ENCODE data around the gene LIPE.

Gene LIPE

DNA sequence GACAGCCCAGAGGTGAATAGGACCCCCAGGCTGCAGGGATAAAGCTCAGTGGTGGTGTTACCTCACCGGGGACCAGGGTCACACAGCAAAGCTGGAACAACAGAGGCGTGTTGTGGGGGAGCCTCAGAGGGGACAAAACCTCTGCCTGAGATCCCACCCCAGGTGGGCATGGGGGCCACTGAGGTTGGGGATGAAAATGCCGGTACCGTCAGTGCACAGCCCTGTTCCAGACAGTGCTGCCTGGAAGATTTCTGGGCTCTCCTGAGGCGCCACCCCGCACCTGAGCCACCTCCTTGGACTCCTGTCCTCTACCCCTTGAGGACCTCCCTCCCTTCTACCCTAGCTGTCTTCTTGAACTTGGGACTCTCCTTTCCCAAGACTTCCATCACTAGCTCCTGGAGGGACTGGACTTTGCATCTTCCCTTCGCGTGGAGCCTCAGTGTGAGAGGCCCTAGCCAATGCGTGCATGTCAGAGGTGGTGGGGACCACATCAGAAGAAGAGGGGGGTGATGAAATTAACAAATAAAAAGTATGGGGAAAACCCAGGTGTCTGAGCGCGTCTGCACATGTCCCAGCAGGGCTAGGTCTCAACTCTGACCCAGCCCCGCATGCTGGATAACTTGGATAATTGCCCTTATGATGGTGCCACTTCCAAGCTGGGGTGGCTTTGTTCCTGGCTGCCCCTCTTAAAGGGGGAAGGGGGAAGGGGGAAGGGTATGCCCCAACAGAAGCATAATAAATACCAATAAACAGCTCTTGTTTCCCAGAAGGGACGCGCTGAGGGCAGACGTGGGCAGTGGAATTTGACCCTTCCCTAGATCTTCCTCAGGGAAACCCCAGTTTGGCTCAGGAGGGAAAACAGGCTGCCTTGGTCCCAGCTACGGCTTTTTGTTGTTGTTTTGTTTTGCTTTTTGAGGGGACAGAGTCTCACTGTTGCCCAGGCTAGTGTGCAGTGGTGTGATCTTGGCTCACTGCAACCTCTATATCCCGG, 48.7 kb downstream of the LIPE start:
- DNase-seq, result no peak

DNA sequence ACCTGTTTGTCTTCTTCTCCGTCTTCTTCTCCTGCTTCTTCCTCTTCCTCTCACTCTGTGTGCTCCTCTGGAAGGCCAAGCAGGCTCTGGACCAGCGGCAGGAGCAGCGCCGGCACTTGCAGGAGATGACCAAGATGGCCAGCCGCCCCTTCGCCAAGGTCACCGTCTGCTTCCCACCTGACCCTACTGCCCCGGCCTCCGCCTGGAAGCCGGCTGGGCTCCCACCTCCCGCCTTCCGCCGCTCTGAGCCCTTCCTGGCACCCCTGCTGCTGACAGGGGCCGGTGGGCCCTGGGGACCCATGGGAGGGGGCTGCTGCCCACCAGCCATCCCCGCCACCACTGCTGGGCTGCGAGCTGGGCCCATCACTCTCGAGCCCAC, 51.0 kb downstream of the LIPE start:
- no peak for DNase-seq

DNA sequence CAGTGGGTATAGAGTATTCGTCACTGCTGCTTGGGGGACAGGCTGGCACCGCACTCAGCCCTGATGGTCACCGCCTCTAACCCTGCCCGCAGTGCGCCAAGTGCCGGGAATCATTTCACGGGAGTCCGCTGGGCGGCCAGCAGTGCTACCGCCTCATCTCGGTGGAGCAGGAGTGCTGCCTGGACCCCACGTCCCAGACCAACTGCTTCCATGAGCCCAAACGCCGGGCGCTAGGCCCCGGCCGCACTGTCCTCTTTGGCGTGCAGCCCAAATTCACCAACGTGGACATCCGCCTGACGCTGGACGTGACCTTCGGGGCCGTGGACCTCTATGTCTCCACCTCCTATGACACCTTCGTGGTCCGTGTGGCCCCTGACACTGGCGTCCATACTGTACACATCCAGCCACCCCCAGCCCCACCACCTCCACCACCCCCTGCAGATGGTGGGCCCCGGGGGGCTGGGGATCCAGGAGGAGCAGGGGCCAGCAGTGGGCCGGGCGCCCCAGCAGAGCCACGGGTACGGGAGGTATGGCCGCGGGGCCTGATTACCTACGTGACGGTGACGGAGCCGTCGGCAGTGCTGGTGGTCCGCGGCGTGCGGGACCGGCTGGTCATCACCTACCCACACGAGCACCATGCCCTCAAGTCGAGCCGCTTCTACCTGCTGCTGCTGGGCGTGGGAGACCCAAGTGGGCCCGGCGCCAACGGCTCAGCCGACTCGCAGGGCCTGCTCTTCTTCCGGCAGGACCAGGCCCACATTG, 51.6 kb downstream of the LIPE start:
- DNase-seq, result no peak

DNA sequence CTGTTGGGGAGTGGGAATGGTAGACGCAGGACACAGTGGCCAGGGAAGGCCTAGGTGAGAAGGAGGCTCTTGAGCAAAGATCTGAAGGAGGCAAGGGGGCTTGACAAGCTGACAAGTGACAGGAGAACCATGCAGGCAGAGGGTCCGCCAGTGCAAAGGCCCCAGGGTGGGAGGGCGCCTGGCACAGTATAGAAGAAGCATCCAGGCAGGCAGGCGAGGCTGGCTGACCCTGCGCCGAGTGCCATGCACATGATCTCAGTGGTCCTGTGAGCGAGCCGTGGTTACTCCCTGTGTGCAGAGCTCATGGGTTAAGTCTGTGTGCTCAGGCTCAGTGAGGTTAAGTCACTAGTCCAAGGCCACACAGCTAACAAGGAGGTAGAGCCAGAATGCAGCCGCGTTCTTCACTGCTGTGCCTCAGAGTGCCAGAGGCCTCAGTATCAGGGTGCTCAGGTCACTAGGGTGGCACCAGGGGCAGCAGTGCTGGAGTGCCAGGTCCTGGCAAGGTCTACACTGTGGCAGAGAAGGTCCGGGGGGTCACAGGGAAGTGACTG, 52.3 kb downstream of the LIPE start:
- DNase-seq, result no peak

DNA sequence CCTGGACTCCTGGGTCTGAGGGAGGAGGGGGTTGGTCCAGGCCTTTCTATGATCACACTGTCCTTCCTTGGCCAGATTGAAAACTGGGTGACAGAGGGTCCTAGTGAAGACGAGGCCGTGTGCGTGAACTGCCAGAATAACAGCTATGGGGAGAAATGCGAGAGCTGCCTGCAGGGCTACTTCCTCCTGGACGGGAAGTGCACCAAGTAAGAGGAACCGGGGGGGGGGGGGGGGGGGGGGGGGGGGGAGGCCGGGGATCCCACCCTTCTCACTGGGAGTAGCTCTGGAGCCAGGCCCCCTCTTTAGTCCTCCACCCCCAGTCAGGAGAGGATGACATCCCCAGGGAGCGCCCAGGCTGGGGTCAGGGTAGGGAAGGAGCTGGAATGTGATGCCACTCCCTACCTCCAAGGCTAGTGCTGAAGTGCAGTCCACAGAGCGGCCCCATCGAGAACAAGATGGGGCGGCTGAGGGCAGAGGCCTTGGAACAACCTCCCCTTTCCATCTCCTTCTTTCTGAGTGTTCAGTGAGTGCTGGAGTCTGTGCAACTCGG, 56.5 kb downstream of the LIPE start:
- no peak for DNase-seq

DNA sequence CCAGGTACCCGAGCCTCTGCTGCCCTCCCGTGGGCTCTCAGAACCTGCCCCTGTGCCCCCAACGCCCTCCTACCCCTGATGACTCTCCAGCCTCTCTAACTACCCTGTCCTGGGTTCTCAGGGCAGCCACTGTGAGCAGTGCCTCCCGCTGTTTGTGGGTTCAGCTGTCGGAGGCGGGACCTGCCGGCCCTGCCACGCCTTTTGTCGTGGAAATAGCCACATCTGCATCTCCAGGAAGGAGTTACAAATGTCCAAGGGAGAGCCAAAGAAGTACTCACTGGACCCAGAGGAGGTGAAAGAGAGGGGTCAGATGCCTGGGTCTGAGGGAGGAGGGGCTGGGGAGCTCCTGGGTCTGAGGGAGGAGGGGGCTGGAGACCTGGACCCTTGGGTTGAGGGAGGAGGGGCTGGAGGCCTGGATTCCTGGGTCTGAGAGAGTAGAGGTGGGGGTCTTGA, 57.1 kb downstream of the LIPE start:
- no peak for DNase-seq

DNA sequence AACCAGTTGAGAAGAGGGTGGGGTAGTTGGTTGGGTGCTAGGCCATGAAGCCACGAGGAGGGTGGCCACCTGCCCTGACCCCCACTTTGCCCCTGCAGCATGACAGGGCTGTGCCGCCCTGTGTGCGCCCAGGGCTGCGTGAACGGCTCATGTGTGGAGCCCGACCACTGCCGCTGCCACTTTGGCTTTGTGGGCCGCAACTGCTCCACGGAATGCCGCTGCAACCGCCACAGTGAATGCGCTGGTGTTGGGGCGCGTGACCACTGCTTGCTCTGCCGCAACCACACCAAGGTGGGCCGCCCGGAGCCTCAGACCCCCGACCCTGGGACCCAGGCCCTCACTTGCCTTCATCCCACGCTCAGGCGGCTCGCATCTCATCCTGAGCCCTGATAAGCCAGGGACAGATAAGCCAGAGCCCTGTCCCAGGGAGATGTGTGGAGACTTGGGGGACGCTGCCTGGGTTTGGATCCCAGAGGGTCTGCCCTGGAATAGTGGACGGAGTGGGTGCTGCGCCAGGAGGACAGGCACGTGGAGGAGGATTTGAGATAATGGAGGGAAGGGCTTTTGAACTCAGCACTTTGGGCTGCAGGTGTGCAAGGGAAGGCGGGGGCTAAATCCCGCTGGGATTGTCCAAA, 57.6 kb downstream of the LIPE start:
- no peak for DNase-seq

DNA sequence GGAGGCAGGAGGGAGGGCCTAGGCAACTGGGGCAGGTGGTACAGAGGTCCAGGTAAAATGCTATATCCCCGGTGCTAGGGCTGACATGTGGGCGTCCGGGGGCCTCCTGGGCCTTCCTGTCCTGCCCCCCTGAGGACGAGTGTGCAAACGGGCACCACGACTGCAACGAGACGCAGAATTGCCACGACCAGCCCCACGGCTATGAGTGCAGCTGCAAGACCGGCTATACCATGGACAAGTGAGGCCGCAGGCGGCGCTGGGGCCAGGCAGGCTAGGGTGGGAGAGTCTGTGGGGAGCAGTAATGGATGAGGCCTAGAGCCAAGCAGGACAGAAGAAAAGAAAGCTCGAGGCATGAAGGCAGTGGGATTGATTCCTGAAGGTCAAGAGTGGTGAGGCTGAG, 58.4 kb downstream of the LIPE start:
- DNase-seq, result no peak

DNA sequence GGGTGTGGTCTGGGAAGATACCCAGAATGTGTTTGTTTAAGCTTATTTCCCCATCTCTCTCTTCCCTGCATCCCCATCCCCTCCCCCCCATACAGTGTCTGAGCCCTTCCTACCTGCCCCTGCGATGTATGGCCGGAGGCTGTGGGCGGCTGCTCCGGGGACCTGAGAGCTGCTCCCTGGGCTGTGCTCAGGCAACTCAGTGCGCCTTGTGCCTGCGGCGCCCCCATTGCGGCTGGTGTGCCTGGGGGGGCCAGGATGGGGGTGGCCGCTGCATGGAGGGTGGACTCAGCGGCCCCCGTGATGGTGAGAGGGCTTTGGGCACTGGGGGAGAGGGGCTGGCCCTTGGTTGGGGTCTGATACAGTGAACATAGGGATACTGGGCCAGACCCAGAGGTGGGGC, 58.8 kb downstream of the LIPE start:
- DNase-seq, result no peak

DNA sequence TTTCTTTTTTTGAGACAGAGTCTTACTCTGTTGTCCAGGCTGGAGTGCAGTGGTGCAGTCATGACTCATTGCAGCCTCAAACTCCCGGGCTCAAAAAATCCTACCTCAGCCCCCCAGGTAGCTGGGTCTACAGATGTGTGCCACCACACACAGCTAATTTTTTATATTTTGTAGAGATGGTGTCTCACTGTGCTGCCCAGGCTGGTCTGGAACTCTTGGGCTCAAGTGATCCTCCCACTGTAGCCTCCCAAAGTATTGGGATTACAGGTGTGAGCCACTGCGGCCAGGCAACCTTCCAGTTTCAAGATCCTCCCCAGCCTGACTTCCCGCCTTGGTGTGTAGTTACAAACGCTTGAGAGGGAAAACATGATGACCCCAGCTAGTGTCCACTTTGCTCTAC, 59.3 kb downstream of the LIPE start:
- no peak for DNase-seq

DNA sequence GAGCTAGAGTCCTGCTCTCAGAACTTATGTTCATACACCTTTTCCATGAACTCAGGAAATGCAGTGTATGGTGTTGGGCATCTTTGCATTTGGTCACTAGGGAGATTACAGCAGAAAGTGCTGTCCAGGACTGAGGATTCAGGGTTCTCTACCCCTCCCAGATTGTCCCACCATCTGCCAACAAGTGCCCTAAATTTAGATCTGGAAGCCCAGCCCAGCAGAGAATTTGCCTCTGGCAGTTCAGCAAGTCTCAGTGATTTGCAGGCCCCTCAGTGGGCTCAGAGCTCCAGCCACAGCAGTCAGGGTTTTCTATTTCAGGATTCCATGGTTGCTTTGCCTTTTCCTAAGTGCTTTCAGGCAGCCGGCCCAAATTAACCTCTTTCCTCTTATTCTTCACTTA, 60.5 kb downstream of the LIPE start:
- DNase-seq, result no peak

DNA sequence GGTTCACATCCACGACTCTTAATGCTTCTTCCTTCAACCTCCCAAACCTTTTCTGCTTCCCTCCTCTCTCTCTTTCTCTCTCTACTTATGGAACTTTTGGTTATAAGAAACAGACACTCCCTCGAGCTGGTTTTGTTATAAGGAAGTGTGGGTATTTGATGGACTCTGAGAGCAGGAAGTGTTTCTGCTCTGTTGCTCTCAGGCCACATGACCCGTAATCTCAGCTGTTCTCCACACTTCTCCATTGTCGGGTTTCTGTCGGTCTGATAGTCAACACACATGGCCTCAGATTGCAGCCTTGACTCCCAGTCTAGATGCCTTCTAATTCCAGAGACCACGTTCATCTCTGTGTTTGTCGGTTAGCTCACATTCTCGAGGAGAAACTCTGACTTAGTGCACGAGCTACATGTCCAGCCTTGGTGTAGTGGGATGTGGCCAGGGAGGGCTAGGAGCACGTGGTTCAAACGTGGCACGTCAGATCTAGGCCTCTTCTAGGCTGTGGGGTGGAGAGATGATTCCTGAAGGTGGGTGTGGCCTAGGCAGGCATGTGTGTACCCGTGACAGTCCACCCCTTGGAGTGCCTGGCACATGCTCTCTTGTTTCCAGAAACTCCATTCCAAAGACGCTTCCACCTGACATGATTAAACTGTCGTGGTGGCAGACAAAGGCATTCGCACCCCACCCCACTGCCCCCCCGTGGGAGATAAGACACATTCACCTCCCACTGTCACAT, 63.4 kb downstream of the LIPE start:
- no peak for DNase-seq

DNA sequence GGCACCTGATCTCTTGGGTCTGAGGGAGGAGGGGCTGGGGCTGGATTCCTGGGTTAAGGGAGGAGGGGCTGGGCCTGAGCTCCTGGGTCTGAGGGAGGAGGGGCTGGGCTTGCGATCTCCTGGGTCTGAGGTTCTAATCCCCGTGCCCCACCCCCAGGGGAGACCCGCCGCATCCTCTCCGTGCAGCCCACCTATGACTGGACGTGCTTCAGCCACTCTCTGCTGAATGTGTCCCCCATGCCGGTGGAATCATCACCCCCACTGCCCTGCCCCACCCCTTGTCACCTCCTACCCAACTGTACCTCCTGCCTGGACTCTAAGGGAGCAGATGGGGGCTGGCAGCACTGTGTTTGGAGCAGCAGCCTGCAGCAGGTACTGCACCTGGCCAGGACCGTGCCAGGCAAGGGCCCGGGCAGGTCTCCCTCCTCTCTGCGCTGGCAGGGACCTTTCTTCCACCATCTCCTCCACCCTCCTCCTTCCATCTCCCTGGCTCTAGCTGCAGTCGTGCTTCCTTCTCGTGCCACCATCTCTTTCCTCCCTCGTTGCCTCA, 64.2 kb downstream of the LIPE start:
- no peak for DNase-seq

DNA sequence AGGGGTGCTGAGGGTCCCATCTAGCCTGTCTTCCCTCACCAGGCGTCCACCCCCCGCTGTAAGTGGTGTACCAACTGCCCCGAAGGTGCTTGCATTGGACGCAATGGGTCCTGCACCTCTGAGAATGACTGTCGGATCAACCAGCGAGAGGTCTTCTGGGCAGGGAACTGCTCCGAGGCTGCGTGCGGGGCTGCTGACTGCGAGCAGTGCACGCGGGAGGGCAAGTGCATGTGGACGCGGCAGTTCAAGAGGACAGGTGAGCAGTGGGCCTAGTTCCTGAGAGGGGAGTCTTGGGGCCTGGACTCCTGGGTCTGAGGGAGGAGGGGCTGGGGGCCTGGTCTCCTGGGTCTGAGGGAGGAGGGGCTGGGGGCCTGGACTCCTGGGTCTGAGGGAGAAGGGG, 64.8 kb downstream of the LIPE start:
- DNase-seq, result no peak

DNA sequence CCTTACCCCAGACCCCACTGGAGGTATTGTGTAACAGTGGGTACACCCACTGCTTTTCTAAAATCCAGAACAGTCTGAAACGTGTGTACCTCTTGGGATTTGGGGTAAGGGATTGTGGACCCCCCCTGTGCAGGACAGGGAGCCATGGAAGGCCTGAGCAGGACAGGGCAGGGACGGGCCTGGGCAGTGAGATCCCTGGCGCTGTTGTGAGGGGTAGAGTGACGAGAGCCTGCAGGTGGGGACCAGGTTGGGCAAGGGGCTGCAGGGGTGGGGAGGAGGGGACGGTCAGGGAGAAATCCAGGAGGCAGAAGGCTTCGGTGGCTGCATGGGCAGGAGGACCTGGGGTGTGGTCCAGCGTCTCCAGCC, 65.7 kb downstream of the LIPE start:
- no peak for DNase-seq

DNA sequence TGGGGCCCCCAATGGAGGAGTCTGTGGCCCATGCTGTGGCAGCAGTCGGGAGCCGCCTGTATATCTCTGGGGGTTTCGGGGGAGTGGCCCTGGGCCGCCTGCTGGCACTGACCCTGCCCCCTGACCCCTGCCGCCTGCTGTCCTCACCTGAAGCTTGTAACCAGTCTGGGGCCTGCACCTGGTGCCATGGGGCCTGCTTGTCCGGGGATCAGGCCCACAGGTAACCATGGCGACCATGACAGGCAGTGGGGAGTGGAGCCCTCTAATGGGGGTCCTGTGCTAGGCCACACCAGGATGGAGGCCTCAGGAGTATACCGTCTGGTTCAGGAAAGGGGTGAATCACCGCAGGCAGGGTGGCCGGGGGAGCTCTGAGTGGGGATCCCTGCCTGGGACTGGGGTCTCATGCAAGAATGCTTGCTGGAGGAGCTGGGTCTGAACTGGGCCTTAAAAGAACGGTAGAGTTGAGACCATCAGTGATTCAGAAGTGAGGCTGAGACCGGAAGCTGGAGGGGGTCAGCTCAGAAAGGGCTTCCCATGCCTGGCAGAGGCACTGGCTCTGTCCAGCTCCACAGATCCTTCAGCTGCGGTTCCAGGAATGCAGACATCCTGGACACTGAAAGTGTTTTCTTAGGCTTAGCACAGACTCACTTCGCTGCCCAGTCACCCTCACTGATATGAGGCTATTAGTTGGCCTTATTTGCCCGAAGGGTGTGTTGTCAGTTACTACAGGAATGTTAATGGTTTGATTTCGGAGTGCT, 66.2 kb downstream of the LIPE start:
- no peak for DNase-seq

DNA sequence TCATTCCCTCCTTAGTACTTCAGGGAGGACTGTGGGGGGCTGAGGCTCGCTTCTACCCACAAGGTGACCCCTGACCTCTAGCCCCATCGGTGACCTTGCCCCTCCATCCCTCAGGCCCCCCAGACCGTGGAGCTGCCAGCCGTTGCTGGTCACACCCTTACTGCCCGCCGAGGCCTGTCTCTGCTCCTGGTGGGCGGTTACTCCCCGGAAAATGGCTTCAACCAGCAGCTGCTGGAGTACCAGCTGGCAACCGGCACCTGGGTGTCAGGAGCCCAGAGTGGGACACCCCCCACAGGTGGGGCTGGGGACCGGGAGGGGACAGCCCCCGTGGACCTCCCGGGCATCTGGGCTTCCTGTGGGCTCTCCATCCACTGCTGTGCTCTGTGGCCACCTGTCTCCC, 69.9 kb downstream of the LIPE start:
- no peak for DNase-seq

DNA sequence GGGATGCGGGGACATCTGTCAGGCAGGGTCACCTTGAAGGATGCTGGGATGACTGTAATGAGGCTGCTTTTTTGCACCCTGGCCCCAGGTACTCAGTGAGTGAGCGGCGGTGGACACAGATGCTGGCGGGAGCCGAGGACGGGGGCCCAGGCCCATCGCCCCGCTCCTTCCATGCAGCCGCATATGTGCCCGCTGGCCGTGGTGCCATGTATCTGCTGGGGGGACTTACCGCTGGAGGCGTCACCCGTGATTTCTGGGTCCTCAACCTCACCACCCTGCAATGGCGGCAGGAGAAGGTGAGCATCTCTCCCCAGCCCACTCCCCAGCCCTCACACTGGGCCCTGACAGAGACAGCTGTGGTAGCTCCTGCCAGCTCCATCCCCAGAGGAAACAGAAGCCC, 70.5 kb downstream of the LIPE start:
- DNase-seq, result no peak

DNA sequence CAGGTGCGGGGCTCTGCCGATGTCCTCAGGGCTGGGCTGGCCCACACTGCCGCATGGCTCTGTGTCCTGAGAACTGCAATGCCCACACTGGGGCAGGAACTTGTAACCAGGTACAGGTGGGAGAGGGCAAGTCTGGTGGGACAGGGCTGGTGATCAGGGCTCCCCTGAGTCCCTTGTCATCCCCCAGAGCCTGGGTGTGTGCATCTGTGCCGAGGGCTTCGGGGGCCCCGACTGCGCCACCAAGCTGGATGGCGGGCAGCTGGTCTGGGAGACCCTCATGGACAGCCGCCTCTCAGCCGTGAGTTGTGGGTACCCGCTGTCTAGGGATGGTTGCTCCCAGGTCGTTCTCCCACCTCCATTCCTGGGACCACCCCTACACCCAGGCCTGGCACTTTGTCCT, 71.3 kb downstream of the LIPE start:
- no peak for DNase-seq

DNA sequence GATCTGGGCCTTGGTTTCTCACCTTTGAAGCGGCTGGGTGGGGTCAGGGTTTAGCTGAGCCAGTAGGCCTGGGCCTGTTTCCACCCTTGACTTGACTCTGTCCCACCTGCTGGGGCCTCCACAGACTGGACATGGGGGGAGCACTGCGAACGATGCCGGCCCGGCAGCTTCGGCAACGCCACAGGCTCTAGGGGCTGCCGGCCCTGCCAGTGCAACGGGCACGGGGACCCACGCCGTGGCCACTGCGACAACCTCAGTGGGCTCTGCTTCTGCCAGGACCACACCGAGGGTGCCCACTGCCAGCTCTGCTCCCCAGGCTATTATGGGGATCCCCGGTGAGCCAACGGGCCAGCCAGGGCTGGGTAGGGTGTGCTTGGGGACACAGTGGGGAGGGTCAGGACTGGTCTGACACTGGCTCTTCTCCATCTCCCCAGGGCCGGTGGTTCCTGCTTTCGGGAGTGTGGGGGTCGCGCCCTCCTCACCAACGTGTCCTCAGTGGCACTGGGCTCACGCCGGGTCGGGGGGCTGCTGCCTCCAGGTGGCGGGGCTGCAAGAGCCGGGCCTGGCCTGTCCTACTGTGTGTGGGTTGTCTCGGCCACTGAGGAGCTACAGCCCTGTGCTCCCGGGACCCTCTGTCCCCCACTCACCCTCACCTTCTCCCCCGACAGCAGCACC, 73.7 kb downstream of the LIPE start:
- no peak for DNase-seq

Measured in NK-92 treated with Interleukin-12 subunit alpha and Interleukin-12 subunit beta, amount 100 ng/mL, for 24 hours (cell line).